COLO668 (cell line): ENCODE results near the gene KIAA1671.

Experiments
- DNase-seq: peaks from one replicate; lab custom pipeline; 2025; ENCODE audit not compliant: unreplicated experiment; lab: John Stamatoyannopoulos, UW

Gene KIAA1671

GRCh38 chr22:25007444-25008106 lies 55.1 kb downstream of the KIAA1671 start:
- DNase-seq = no peak

DNA sequence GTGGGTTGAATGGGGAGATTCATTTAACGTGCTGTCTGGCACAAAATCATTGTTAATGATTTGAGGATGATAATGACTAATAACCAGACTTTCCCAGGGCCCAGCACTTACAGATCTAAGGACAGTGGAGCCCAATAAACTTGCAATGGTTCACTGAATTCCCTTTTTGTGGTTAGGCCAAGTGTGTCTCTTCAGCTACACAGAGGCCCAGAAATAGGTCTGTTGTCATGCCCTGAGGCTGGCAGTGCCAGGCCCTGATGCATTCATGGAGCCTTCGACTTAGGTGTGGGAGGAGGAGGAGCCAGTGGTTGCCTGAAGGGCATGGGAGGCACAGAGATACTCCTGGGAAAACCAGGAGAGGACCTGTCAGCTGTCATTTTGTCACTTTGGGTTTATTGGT lies 56.1 kb downstream of the KIAA1671 start:
- DNase-seq = peak; percentile 67

- no peak for DNase-seq
These were observed 60.2 kb downstream of the KIAA1671 start for GRCh38 chr22:25012741-25013143.

DNA sequence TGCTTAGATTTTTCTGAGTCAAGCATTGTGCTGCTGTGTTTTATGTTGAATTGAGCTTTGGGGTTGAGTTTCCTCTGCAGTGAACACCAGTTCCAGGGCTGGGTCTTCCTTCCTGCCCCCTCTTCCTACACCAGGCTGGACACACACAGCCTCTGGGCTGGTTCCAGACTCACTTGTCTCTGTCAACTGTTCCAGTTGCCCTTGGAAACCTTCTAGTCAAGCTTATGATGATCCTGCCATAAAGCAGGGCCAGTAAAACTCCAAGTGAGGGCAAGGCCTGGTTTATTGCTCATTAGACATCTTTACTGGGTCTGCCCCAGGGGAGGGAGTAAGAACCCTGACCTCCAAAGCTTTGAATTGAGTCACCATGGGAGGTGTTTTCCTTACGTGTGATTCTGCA lies 61.1 kb downstream of the KIAA1671 start:
- DNase-seq = no peak

GRCh38 chr22:25014896-25015755 lies 62.6 kb downstream of the KIAA1671 start:
- DNase-seq = no peak

GRCh38 chr22:25016311-25016710 lies 63.8 kb downstream of the KIAA1671 start:
- no peak for DNase-seq

GRCh38 chr22:25018009-25018408 lies 65.5 kb downstream of the KIAA1671 start:
- no peak for DNase-seq

- DNase-seq = no peak
These were observed 67.1 kb downstream of the KIAA1671 start for GRCh38 chr22:25019427-25020184.

DNA sequence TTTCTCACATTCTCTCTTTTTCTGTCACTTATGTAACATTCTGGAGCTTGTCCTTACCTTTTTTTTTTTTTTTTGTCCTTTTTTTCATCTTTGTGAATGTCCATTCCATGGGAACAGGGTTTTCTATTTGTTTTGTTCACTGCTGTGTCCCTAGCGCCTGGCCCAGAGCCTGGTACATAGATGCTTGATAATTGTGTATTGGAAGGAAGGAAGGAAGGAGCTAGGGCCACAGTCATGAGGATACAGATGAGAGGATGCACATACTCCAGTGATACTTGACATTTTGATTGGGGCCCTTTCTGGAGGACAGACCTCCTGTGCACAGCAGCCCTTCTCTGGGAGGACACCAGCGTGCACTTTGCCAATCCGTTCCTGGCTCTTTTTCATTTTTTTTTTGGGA lies 68.9 kb downstream of the KIAA1671 start:
- no peak for DNase-seq

GRCh38 chr22:25021976-25022711 lies 69.6 kb downstream of the KIAA1671 start:
- DNase-seq = no peak

GRCh38 chr22:25023879-25024278 lies 71.4 kb downstream of the KIAA1671 start:
- DNase-seq = peak; percentile 47

DNA sequence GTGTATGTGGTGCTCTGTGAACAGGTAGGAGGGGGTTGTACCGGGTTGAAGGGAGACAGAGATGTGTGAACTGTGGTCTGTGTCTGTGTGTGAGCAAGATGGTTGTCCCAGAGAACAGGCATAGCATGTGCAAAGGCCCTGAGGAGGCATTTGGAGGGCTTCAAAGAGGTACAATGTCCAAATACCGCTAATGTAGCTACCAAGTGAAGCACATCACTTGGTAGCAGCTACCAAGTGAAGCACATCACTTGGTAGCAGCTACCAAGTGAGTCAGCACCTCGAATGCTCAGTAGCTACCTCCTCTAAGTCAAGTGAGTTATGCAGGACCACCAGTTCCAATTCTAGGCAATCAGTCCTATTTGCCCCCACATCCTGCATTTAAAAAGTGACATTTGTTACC lies 72.4 kb downstream of the KIAA1671 start:
- DNase-seq = no peak

GRCh38 chr22:25025491-25026400 lies 73.2 kb downstream of the KIAA1671 start:
- no peak for DNase-seq

GRCh38 chr22:25027043-25027906 lies 74.8 kb downstream of the KIAA1671 start:
- DNase-seq = peak; percentile 14

GRCh38 chr22:25027959-25028840 lies 75.7 kb downstream of the KIAA1671 start:
- DNase-seq = peak; percentile 16

DNA sequence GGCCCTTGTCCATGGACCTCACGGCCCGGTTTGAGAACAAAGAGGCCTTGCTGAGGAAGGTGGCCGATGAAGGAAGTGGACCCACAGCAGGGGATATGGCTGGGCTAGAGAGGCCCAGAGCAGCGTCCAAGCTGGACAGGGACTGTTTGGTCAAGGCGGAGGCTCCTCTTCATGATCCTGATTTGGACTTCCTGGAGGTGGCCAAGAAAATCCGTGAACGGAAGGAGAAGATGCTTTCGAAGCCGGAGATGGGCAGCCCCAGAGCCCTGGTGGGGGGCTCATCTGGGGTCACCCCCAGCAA lies 76.3 kb downstream of the KIAA1671 start:
- no peak for DNase-seq

DNA sequence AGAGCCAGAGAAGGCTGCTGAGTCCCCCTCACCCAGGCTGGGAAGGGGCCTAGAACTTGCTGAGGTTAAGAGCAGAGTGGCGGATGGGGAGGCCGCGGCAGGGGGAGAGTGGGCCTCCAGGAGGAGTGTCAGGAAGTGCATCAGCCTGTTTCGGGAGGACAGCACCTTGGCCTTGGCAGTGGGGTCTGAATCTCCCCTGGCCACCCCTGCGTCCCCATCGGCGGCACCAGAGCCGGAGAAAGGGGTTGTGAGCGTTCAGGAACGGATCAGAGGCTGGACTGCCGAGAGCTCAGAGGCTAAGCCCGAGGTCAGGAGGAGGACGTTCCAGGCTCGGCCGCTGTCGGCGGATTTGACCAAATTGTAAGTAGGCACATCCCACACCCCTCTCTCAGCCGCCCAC lies 76.7 kb downstream of the KIAA1671 start:
- no peak for DNase-seq

- no peak for DNase-seq
These were observed 78.1 kb downstream of the KIAA1671 start for GRCh38 chr22:25030636-25031035.
